NCI-H1436 (cell line): ENCODE results near the gene ZNF57.
"Not testable (repeated sequence)": the region's sequence is repeated elsewhere in the genome, so short reads cannot be mapped to it uniquely, and the experiment has no call there.

Experiments used
- DNase-seq: peaks from one replicate; lab custom pipeline; 2025; lab: John Stamatoyannopoulos, UW

The ZNF57 gene

GRCh38 chr19:2900296-2901252, at the start of gene ZNF57:
TSS of gene ZNF57 (plus strand) at chr19:2900928. CDS start at chr19:2901046, 118 bp downstream.
- peak; percentile 96 for DNase-seq

DNA sequence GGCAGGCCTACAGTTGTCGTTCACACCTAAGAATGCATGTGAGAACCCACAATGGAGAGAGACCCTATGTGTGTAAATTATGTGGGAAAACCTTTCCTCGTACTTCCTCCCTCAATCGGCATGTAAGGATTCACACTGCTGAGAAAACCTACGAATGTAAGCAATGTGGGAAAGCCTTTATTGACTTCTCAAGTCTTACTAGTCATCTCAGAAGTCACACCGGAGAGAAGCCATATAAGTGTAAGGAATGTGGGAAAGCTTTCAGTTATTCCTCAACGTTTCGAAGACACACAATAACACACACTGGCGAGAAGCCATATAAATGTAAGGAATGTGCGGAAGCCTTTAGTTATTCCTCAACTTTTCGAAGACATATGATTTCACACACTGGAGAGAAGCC, 48.1 kb upstream of the ZNF57 start:
- no peak for DNase-seq

DNA sequence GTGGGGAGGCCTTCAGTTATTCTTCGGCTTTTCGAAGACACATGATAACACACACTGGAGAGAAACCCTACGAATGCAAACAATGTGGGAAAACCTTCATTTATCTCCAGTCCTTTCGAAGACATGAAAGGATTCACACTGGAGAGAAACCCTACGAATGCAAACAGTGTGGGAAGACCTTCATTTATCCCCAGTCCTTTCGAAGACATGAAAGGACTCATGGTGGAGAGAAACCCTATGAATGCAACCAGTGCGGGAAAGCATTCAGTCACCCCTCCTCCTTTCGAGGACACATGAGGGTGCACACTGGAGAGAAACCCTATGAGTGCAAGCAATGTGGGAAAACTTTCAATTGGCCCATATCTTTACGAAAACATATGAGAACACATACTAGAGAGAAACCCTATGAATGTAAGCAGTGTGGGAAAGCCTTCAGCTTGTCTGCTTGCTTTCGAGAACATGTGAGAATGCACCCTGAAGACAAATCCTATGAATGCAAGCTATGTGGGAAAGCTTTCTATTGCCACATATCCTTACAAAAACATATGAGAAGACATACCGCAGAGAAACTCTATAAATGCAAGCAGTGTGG, 47.6 kb upstream of the ZNF57 start:
- no peak for DNase-seq

DNA sequence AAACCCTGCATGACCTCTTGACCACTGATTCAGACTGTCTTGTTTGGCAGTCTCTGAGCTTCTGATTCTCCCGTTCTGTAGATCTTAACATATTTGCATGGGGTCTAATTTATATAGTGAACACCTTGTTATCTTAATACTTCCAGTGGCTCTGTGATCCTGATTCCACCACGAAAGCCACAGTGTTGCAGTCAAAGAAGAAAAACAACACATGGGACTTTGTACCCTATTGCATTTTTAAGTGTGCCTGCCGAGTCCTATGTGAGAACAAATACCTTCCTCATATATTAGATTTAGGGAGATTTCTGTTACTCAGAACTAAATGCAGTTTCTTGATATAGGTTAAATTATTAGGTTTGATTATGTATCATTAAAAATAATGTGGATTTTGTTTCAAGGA, 45.9 kb upstream of the ZNF57 start:
- DNase-seq: no peak

- no peak for DNase-seq
Measured at GRCh38 chr19:2856457-2857050, 44.2 kb upstream of the ZNF57 start.

DNA sequence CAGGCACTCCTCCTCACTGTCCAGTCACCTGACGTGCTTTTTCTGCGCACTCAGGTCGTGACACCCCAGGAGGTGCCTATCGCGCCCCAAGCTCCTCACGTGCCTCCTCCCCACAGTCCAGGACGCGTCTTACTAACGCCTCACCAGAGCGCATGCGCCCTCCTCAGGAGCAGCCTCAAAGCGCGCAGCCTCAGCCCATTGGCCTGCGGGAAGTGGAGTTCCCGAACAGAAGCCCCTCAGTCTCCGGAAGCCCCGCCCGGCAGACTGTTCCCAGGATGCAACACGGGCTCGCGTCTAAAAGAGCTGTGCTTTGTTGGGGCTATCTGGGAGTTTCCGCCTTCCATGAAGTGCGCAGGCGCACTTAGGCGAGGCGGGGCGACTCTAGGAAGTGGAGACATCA, 41.9 kb upstream of the ZNF57 start:
- no peak for DNase-seq

GRCh38 chr19:2863816-2864215, 36.9 kb upstream of the ZNF57 start:
- no peak for DNase-seq

DNA sequence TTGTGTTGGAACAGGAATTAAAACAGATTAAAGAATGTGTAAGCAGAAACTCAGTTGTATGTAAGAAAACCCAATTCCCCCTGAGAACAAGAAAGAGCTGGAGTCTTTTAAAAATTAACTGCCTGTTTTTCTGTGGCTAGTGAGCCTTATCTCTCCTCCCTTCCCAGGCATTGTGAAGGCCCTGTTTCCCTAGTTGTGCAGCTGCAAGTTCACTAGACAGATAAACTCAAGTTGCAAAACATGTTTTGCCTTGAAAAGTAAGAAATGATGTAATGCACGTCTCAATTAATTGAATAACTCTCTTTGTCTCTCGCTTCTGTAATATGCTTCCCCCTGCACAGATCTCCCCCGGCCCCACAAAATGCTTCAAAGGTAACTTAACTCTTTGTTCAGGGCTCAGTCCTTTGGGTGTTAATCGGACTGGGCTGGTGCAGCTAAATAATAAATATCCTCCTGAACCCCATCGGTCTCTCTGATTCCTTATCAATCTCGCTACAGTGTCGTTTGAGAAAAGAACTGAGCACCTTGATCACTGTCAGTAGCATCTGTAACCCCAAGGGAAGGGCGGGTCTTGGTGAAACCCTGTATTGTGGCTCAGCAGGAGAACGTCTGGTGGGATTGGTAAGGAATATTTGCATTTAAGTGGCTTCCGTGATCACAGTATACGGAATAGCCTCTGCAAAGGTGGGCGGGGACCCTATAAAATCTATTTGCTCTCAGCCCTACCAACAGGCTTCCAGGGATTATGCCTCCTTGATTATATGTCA, 35.2 kb upstream of the ZNF57 start:
- DNase-seq: no peak

DNA sequence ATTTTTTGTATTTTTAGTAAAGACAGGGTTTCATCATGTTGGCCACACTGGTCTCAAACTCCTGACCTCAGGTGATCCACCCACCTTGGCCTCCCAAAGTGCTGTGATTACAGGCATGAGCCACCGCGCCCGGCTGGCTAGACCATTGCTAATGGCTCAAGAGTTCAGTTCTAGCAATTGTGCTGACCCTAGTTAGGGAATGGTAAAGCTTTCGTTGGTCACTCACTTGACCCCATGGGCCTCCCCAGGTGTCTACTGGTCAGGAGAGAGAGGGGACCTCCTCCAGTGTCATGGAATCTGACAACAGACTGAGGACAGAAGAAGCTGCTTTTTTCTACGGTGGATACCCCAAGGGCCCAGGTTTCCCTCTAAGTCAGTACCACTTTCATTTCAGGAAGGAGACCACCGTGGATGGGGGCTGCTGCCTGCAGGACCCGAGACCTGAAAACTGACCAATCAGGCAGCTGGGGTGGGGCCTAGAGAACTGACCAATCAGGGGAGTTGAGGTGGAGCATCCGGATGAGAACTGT, 34.2 kb upstream of the ZNF57 start:
- DNase-seq: no peak

GRCh38 chr19:2867025-2867991, 33.4 kb upstream of the ZNF57 start, which contains the start of gene ZNF556:
TSS of gene ZNF556 (plus strand) at chr19:2867335. CDS start at chr19:2867422, 87 bp downstream.
- peak; percentile 31 for DNase-seq

- DNase-seq: no peak
Measured at GRCh38 chr19:2869618-2870017, 31.1 kb upstream of the ZNF57 start.

DNA sequence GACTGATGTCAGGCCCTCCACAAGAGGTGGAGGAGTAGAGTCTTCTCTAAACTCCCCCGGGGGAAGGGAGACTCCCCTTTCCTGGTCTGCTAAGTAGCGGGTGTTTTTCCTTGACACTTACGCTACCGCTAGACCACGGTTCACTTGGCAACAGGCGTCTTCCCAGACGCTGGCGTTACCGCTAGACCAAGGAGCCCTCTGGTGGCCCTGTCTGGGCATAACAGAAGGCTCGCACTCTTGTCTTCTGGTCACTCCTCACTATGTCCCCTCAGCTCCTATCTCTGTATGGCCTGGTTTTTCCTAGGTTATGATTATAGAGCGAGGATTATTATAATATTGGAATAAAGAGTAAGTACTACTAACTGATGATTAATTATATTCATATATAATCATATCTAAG, 28.6 kb upstream of the ZNF57 start:
- DNase-seq: not testable (repeated sequence)

GRCh38 chr19:2877398-2878331, 23.1 kb upstream of the ZNF57 start:
- DNase-seq: no peak

GRCh38 chr19:2883686-2884439, 16.9 kb upstream of the ZNF57 start:
- DNase-seq: no peak

DNA sequence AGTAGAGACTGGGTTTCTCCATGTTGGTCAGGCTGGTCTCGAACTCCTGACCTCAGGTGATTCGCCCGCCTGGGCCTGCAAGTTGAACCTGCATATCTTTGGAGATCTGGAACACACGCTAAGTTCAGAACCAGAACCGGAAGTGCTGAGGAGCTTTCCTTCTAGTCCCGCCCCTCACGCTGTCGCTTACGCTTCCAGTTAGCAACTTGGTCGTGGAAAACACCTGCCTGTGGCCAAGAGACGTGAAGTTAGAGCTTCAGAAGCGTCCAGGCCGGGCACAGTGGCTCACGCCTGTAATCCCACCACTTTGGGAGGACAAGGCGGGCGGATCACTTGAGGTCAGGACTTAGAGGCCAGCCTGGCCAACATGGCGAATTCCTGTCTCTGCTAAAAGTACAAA, 15.0 kb upstream of the ZNF57 start:
- no peak for DNase-seq

GRCh38 chr19:2887391-2887914, 13.3 kb upstream of the ZNF57 start:
- DNase-seq: peak; percentile 28

DNA sequence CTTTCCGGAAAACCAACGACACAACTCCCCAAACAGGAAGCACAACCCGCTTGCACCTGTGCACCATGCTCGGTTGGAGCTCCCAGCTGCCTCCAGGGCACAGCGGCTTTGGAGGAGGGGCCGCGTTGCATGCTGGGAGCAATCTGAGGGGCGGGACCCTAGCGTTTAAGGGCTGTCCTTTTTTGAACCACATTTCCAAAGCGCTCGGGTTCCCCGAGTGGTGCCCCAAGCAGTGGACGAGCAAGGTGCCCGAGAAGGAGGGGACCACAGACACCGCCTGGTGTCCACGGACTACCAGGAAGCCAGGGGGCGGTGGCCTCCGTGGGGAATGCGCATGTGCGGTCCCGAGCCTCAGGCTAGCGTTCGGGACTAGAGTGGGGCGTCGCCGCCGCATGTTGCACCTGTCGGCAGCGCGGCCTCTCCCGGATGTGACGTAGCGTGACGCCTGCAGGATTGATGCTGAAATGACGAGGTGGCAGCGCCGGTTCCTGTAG, 11.9 kb upstream of the ZNF57 start:
- DNase-seq: no peak

GRCh38 chr19:2890531-2890930, 10.2 kb upstream of the ZNF57 start:
- DNase-seq: not testable (repeated sequence)
